Activated naive CD4-positive, alpha-beta T cell treated with anti-CD3 and anti-CD28 coated beads, Interleukin-2, amount 10 ng/mL, durations not matched to agents 7 days and 5 days (primary cell): ENCODE data around the gene TUBA4B.
A peak's percentile ranks its signal among the peaks of the same experiment; 100 is the strongest.
"Not testable (repeated sequence)": the region's sequence is repeated elsewhere in the genome, so short reads cannot be mapped to it uniquely, and the experiment has no call there.

Experiments used
- CTCF ChIA-PET: fragments of 350-600 bp; sonication (Branson Sonifier 250); formaldehyde crosslinking; loops from one replicate; lab custom pipeline; 2021; ENCODE audit warnings: antibody characterized with exemption; lab: Charles Lee
- DNase-seq: peaks from one replicate; pipeline ENCODE4 v3.0.0-alpha.2; 2020
- H3K27ac Mint-ChIP-seq: one replicate; pipeline ENCODE4 v1.8.0; 2021; ENCODE audit warnings: mild to moderate bottlenecking, moderate library complexity, mixed read lengths
- H3K27me3 Mint-ChIP-seq: one replicate; pipeline ENCODE4 v1.8.0; 2021; ENCODE audit warnings: mild to moderate bottlenecking, mixed read lengths
- H3K36me3 Mint-ChIP-seq: one replicate; pipeline ENCODE4 v1.8.0; 2021; ENCODE audit warnings: mixed read lengths
- H3K4me1 Mint-ChIP-seq: one replicate; pipeline ENCODE4 v1.8.0; 2021; ENCODE audit warnings: mixed read lengths
- H3K4me3 Mint-ChIP-seq: one replicate; pipeline ENCODE4 v1.8.0; 2021; ENCODE audit warnings: mild to moderate bottlenecking, moderate library complexity, mixed read lengths
- H3K9me3 Mint-ChIP-seq: one replicate; pipeline ENCODE4 v1.8.0; 2021; ENCODE audit warnings: mixed read lengths

The TUBA4B gene

GRCh38 chr2:219247678-219248642 is 5.1 kb upstream of the TUBA4B start:
- CTCF ChIA-PET: interaction anchor here (1.0 to 3.9 kb wide), 8 partner anchors 9 to 76 kb away, joined by 3 to 32 read pairs (median 5); partner anchors contain the start of genes DNAJB2 and ZFAND2B
- peaks cover 68% of the 10 kb centered on the region for H3K36me3 Mint-ChIP-seq
- H3K9me3 Mint-ChIP-seq: no peaks in the 10 kb centered on the region
- peak overlapping the region; percentile 95 for H3K27ac Mint-ChIP-seq
- no peaks in the 10 kb centered on the region for H3K27me3 Mint-ChIP-seq
- peak; percentile 73 for DNase-seq
- peak overlapping the region; percentile 92 for H3K4me3 Mint-ChIP-seq
- peaks cover 90% of the 10 kb centered on the region for H3K4me1 Mint-ChIP-seq

- no peak for DNase-seq
- Mint-ChIP-seq H3K4me1 (peaks cover 83% of the 10 kb centered on the region), H3K4me3 (peak overlapping the region; percentile 92), H3K9me3 (no peaks in the 10 kb centered on the region), H3K36me3 (peaks cover 70% of the 10 kb centered on the region), H3K27me3 (no peaks in the 10 kb centered on the region), H3K27ac (peak overlapping the region; percentile 95)
- CTCF ChIA-PET: interaction anchor here (0.8 to 3.9 kb wide), 11 partner anchors 9 to 89 kb away, joined by 3 to 32 read pairs (median 5); partner anchors contain the start of genes ABCB6 and DNAJB2
Observed at GRCh38 chr2:219248845-219249202, 4.2 kb upstream of the TUBA4B start.

- DNase-seq: peak; percentile 66
- H3K4me1 Mint-ChIP-seq: peaks cover 78% of the 10 kb centered on the region
- peaks cover 70% of the 10 kb centered on the region for H3K36me3 Mint-ChIP-seq
- H3K27me3 Mint-ChIP-seq: no peaks in the 10 kb centered on the region
- no peaks in the 10 kb centered on the region for H3K9me3 Mint-ChIP-seq
- CTCF ChIA-PET: interaction anchor here (0.8 to 3.9 kb wide), 12 partner anchors 10 to 90 kb away, joined by 3 to 32 read pairs (median 5); partner anchors contain the start of genes ABCB6 and DNAJB2
- peak overlapping the region; percentile 92 for H3K4me3 Mint-ChIP-seq
- peak overlapping the region; percentile 95 for H3K27ac Mint-ChIP-seq
Observed at GRCh38 chr2:219249203-219249980, 3.7 kb upstream of the TUBA4B start.

GRCh38 chr2:219250049-219250781 is 2.8 kb upstream of the TUBA4B start:
- H3K27ac Mint-ChIP-seq: peak overlapping the region; percentile 95
- no peaks in the 10 kb centered on the region for H3K9me3 Mint-ChIP-seq
- no peaks in the 10 kb centered on the region for H3K27me3 Mint-ChIP-seq
- H3K4me1 Mint-ChIP-seq: peaks cover 74% of the 10 kb centered on the region
- peak overlapping the region; percentile 92 for H3K4me3 Mint-ChIP-seq
- H3K36me3 Mint-ChIP-seq: peaks cover 70% of the 10 kb centered on the region
- no peak for DNase-seq
- CTCF ChIA-PET: interaction anchor here (1.2 to 3.9 kb wide), 7 partner anchors 11 to 91 kb away, joined by 3 to 32 read pairs (median 5); partner anchors contain the start of genes ABCB6 and DNAJB2

GRCh38 chr2:219251656-219252055 is 1.4 kb upstream of the TUBA4B start:
- no peaks in the 10 kb centered on the region for H3K27me3 Mint-ChIP-seq
- H3K27ac Mint-ChIP-seq: peak overlapping the region; percentile 95
- no peaks in the 10 kb centered on the region for H3K9me3 Mint-ChIP-seq
- peak overlapping the region; percentile 92 for H3K4me3 Mint-ChIP-seq
- peaks cover 76% of the 10 kb centered on the region for H3K4me1 Mint-ChIP-seq
- peaks cover 62% of the 10 kb centered on the region for H3K36me3 Mint-ChIP-seq
- no peak for DNase-seq
- CTCF ChIA-PET: interaction anchor here (0.8 to 5.5 kb wide), 8 partner anchors 12 to 92 kb away, joined by 3 to 49 read pairs (median 5); partner anchors contain the start of genes ABCB6, ANKZF1 and ATG9A

GRCh38 chr2:219252084-219252483 is 959 bp upstream of the TUBA4B start:
- no peaks in the 10 kb centered on the region for H3K9me3 Mint-ChIP-seq
- peak overlapping the region; percentile 92 for H3K4me3 Mint-ChIP-seq
- peak; percentile 42 for DNase-seq
- peaks cover 58% of the 10 kb centered on the region for H3K36me3 Mint-ChIP-seq
- CTCF ChIA-PET: interaction anchor here (0.8 to 5.5 kb wide), 8 partner anchors 13 to 92 kb away, joined by 3 to 49 read pairs (median 5); partner anchors contain the start of genes ABCB6, ANKZF1 and ATG9A
- no peaks in the 10 kb centered on the region for H3K27me3 Mint-ChIP-seq
- peak overlapping the region; percentile 95 for H3K27ac Mint-ChIP-seq
- peaks cover 72% of the 10 kb centered on the region for H3K4me1 Mint-ChIP-seq

GRCh38 chr2:219252570-219252899 is 508 bp upstream of the TUBA4B start:
- no peak for DNase-seq
- H3K36me3 Mint-ChIP-seq: peaks cover 54% of the 10 kb centered on the region

GRCh38 chr2:219253753-219254589 is 928 bp downstream of the TUBA4B start, which contains the start of gene TUBA4A:
Gene TUBA4A, minus strand, starts transcription at chr2:219253918. Its CDS starts 60 bp downstream, at chr2:219253858.
- Mint-ChIP-seq H3K9me3 (no peaks in the 10 kb centered on the region), H3K4me3 (peak within 1 kb of the TSS; percentile 92), H3K4me1 (peaks cover 53% of the 10 kb centered on the region), H3K27ac (peak within 1 kb of the TSS; percentile 95), H3K27me3 (peaks cover 8% of the 10 kb centered on the region), H3K36me3 (peaks cover 40% of the 10 kb centered on the region)
- CTCF ChIA-PET: interaction anchor here (0.9 to 5.5 kb wide), 6 partner anchors 9 to 83 kb away, joined by 3 to 49 read pairs (median 4); partner anchors contain the start of genes DNAJB2, GLB1L and STK16
- DNase-seq: peak; percentile 93

More at GRCh38 chr2:219252570-219252899, 508 bp upstream of the TUBA4B start:
- no peaks in the 10 kb centered on the region for H3K9me3 Mint-ChIP-seq
- CTCF ChIA-PET: interaction anchor here (0.7 to 5.5 kb wide), 8 partner anchors 13 to 80 kb away, joined by 3 to 49 read pairs (median 5); partner anchors contain the start of genes ABCB6, ANKZF1 and ATG9A
- H3K4me3 Mint-ChIP-seq: peak overlapping the region; percentile 92
- no peaks in the 10 kb centered on the region for H3K27me3 Mint-ChIP-seq
- H3K4me1 Mint-ChIP-seq: peaks cover 67% of the 10 kb centered on the region
- H3K27ac Mint-ChIP-seq: peak overlapping the region; percentile 95

- H3K4me1 Mint-ChIP-seq: peaks cover 45% of the 10 kb centered on the region
- H3K27ac Mint-ChIP-seq: peak overlapping the region; percentile 84
- peak overlapping the region; percentile 92 for H3K4me3 Mint-ChIP-seq
- peaks cover 14% of the 10 kb centered on the region for H3K27me3 Mint-ChIP-seq
- DNase-seq: peak; percentile 59
- H3K9me3 Mint-ChIP-seq: no peaks in the 10 kb centered on the region
- H3K36me3 Mint-ChIP-seq: peaks cover 33% of the 10 kb centered on the region
- CTCF ChIA-PET: interaction anchor here (1.0 to 5.5 kb wide), 6 partner anchors 10 to 83 kb away, joined by 3 to 49 read pairs (median 4); partner anchors contain the start of genes DNAJB2, GLB1L and STK16
Observed at GRCh38 chr2:219254590-219255201, 1.7 kb downstream of the TUBA4B start.

- not testable (repeated sequence) for DNase-seq, H3K4me3 Mint-ChIP-seq, H3K9me3 Mint-ChIP-seq, H3K27ac Mint-ChIP-seq, H3K36me3 Mint-ChIP-seq
- CTCF ChIA-PET: interaction anchor here (1.5 to 2.0 kb wide), 2 partner anchors 19 to 36 kb away, joined by 7 to 11 read pairs; partner anchors contain the start of gene DNAJB2
- Mint-ChIP-seq H3K4me1 (peaks cover 16% of the 10 kb centered on the region), H3K27me3 (peaks cover 39% of the 10 kb centered on the region)
Observed at GRCh38 chr2:219258942-219259341, 5.9 kb downstream of the TUBA4B start.

- H3K27ac Mint-ChIP-seq: no peak overlapping the region
- no peak overlapping the region for H3K4me3 Mint-ChIP-seq
- H3K4me1 Mint-ChIP-seq: peaks cover 3% of the 10 kb centered on the region
- DNase-seq: no peak
- no peaks in the 10 kb centered on the region for H3K36me3 Mint-ChIP-seq
- CTCF ChIA-PET: interaction anchor here (1.0 to 2.1 kb wide), 3 partner anchors 16 to 34 kb away, joined by 3 to 13 read pairs (median 4); no protein-coding TSS in a partner anchor
- peaks cover 39% of the 10 kb centered on the region for H3K27me3 Mint-ChIP-seq
- no peaks in the 10 kb centered on the region for H3K9me3 Mint-ChIP-seq
Observed at GRCh38 chr2:219261024-219261855, 8.2 kb downstream of the TUBA4B start.
